Stimulated activated CD4-positive, alpha-beta T cell treated with anti-CD3 and anti-CD28 coated beads, Interleukin-12 subunit alpha, Interleukin-12 subunit beta, amount 100 ng/mL, for 24 hours (primary cell): ENCODE measurements around the gene GDI1.

ENCODE experiments used
- DNase-seq, 2 experiments: peaks; one replicate each; pipeline ENCODE4 v3.0.0-alpha.2; 2020; ENCODE audit warnings: low read depth in 2 of 2

Gene GDI1

DNA sequence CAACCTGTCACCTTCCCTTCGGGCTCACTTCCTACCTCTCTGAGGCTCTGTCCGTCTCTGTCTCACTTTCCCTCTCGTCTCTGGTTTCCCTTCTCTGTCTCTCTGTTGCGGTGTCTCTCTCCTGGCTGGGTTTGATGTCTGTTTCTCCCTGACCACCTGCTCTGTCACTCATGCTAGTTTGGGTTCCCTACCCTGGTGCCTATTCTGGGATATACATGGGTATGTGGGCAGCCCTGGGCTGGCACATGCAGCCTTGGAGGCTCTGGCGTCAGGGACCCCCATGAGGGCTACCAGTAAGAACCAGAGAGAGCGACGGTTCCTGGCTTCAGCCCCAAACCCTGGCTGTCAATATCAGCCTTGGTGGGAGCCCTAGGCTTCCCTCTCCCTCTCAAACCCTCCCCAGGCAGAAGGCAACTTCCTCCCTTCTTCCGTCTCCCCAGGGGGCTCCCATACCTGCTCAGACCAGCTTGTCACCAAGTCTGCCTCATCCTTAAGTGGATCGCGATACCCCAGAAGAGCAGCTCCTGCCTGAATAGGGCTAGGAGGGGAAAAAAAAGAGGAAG lies 28.2 kb upstream of the GDI1 start:
- no peak for DNase-seq

DNA sequence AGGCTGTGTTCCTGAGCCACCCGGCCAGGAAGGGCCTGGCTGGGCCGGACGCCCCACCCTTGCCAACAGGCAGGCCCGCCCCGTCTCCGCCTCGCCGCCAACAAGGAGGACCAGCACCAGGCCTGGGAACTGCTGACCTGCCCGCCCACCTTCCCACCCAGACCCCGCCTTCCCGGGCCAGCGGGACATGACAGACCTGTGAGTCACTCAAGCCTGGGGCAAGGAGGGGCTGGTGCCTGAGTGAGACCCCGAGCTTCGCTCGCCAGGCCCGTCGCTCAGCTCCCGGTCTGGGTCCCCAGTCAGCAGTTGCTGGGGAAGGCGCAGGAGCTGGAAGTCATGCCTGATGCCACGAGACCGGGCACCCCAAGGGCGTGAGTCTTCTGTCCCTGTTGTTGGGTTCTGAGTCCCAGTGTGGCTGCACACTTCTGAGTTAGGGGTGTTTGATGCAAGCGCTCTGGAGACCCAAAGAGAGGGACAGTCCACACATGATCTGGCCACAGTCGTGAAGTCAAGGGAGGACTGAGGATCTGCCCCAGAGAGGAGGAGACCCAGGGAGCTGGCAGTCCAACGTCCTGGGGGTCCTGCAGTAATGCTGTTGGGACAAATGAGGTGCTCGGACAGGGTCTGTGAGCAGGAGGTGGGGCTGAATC lies 27.6 kb upstream of the GDI1 start, which contains the start of gene DNASE1L1:
Gene DNASE1L1 (minus strand): TSS at position 33 of the 650 bp plus-strand sequence. CDS start 3,686 bp downstream, outside the sequence.
- DNase-seq: no peak

DNA sequence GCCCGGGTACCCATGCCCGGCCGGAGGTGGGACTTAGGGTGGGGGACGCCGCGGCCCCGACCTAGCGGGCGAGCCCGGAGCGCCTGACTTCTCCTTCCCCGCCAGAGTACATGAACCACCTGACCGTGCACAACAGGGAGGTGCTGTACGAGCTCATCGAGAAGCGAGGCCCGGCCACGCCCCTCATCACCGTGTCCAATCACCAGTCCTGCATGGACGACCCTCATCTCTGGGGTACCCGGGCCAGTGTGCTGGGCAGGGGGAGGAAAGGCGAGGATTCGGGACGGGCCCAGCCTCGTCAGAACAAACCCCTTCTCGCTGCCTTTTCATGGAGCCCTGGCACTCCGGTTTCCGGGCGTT lies 25.0 kb upstream of the GDI1 start:
- DNase-seq: peak in 1 of 2 experiments; percentile 40

DNA sequence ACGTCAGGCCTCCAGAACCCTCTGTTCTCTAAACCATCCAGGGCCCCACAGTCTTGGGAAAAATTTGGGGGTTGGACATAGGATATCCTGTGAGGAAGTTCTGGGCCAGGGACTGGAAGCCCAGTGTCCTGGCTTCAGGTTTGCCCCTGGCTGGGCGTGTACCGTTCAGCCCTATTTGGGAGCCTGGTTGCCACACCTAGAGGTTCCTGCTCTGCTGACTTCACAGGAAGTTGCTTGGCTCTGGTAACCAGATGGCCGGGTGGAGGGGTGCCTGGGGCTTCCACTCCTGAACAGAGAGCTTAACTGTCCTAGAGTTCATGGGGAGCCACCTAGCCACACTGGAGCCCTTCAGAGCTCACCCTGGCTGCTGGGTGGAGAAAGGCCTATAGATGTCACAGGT lies 24.5 kb upstream of the GDI1 start:
- no peak for DNase-seq

DNA sequence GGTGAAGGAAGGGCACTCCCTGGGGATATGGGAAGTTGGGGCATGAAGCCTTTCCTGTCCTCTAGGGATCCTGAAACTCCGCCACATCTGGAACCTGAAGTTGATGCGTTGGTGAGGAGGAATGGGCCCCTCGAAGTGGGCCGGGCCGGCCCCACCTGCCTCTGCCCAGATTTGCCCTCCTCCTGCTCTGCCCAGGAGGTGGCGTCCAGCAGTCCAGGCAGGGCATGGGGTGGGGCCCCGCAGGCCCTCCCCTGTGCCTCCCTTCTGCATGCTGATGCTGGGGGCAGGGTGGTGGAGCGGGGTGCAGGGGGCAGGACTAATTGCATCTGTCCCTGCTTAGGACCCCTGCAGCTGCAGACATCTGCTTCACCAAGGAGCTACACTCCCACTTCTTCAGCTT lies 23.8 kb upstream of the GDI1 start:
- no peak for DNase-seq

DNA sequence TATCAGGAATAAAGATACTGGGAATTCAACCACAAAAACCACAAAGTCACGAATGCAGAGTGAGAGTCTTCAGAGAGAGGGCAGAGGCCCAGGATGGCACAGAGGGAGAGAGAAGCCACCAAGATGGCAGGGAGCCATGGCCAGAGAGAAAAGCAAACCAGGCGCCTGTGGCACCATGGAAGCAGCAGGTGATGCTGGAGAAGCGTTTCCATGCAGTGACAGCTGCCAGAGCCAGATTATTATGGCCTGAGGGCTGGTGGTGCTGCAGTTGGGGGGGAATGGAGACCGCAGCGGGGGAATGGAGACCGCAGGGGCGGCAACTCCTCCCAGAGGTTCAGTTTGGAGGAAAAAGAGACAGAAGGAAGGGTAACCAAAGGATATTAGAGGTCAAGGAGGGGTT lies 19.8 kb upstream of the GDI1 start:
- DNase-seq: no peak

DNA sequence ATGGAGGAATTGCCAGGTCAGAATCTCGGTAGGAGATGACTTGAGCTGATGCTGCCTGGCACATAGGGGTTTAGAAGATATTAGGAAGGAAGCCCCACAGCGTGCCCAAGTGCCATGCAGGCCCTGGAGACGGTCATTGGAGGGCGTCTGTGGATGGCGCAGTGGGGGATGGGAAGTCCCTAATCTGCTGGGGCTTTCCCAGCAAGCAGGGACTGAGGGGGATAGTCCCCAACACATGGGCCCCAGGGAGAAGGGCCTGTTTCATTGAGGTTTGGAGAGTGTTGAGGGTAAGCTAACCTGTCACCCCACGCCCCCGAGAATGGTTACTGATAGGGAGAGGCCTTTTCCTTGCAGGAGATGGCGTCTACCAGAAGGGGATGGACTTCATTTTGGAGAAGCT lies 17.8 kb upstream of the GDI1 start:
- no peak for DNase-seq

DNA sequence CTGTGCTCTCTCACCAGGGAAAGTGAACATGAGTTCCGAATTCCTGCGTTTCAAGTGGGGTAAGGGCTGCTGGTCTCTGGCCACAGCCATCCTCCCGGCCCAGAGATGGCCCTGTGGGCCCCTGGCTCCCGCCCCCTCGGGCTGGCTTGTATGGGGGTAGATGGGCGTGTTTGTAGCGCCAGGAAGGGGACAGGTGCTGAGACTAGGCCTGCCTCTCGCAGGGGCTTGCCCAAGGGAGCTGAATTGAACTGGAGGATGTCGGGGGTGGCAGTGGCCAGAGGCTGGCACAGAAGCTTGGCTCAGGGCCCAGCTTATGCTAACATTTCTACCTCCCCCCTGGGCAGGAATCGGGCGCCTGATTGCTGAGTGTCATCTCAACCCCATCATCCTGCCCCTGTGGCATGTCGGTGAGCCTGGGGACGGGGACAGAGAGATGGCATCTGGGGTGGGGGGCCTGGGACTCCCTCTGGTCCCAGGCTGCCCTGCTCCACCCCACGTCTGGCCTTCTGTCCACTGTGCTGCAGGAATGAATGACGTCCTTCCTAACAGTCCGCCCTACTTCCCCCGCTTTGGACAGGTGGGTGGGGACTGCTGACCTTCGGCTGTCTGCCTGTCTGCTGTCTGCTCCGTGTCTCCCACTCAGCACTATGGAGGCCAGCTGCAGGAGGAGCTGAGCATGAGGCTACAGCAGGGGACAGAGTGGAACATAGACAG lies 17.1 kb upstream of the GDI1 start:
- DNase-seq: no peak

DNA sequence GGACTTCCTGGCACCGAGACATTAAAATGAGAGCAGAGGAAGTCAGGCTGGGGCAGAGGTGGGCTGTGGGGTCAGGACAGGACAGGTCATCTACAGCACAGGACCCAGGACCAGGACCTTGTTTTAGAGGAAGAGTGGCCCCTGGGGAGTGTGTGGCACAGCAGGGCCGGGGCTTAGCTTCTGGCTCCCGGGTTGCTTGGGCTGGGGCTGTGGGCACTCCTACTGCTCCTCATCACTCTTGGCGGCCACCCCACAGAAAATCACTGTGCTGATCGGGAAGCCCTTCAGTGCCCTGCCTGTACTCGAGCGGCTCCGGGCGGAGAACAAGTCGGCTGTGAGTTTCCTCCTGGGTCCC lies 16.6 kb upstream of the GDI1 start:
- DNase-seq: no peak

DNA sequence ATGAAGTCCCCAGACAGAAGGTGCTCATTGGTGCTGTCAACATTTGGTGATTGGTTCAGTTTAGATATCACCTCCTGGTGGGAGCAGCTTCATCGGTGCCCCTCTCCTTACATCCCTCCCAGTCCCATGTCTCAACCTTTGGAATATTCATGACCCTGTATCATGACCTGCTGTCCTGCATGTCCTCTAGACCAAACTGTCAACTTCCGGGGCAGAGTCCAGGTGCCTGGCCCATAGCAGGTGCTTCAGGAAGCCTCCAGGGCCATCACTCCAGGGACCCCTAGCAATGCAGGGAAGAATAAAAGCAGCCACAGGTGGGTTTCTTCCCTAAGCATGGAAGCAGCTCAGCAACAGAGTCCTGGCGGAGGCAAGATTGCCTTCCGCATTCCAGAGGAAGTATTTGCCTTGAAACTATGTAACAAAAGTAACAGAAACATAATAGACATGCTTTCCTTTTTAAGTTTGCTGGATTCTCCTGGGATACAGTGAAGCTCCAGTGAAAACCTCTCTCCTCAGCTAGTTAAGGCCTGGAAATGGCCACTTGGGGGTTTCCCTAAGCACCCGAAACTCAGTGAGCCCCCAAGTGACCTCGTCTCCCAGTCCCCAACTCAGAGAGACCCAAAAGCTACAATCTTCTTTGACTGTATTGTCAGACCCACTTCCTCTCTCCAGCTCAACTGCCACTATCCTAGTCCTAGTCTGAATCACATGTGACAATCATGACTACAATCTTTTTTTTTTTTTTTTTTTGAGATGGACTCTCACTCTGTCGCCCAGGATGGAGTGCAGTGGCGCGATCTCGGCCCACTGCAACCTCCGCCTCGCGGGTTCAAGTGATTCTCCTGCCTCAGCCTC lies 9.8 kb upstream of the GDI1 start:
- no peak for DNase-seq

DNA sequence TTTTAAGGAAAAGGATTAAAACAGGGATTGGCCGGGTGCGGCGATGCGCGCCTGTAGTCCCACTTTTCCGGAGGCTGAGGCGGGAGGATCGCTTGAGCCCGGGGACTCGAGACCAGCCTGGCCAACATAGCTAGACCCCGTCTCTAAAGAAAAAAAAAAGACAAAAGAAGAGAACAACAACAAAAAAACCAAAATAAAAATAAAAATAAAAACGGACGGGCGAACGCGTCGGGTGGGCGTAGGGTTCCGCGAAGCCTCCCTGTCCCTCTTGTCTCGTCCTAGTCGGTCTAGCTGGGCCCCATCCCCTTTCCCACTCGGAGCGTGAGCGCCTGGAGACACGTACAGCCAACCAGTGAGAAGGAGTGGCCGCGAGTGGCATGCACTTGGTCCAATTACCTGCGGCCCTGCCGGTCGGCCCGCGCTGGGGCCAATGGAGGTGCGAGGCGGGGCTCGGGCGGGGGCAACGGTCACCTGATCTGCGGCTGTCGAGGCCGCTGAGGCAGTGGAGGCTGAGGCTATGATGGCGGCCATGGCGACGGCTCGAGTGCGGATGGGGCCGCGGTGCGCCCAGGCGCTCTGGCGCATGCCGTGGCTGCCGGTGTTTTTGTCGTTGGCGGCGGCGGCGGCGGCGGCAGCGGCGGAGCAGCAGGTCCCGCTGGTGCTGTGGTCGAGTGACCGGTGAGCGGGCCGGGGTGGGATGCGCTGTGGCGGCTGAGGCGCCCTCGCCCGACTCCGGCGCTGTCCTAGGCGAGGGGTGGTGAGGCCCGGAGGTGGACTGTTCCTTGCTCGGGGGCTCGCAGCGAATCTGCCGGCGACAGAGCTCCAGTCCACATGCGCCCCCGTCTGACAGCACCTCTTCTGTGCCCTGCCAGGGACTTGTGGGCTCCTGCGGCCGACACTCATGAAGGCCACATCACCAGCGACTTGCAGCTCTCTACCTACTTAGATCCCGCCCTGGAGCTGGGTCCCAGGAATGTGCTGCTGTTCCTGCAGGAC lies 8.5 kb upstream of the GDI1 start, which contains the start of gene ATP6AP1:
Gene ATP6AP1 (plus strand): TSS at position 502 of the 996 bp plus-strand sequence. CDS start 16 bp downstream, at position 518.
- DNase-seq: peak; percentile 70 to 84

DNA sequence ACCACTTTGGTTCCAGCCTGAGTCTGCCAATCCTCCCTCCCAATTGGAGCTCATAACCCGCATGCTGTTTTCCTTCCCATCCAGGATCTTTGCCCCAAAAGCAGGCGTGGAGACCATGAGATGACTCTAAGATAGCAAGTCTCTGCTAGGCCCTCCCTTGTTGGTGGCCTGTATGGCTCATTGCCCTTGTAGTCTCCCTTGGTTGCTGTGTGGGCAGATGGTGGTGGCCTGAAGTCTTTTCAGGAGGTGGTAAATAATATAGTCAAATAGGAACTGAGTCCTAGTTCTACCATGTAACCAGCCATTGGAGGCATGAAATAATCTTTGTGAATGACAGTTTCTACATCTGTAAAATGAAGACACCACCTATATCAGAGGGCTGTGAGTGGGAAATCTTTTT lies 7.2 kb upstream of the GDI1 start:
- DNase-seq: no peak

DNA sequence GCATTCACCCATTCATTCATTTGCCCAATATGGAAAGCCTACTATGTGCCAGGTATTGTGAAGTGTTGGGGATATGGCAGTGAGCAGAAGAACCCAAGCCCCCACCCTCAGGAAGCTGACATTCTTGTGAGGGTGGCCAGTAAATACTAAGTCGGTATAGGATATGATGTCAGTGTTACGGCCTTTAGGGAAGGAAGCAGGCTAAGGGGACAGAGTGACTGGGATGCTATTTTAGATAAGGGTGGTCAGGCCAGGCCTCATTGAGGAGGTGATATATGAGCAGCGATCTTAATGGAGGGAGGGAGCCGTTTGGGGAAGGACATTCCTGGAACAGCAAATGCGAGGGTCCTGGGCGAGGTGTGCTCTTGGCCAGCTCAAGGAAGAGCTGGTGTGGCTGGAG lies 6.5 kb upstream of the GDI1 start:
- no peak for DNase-seq

DNA sequence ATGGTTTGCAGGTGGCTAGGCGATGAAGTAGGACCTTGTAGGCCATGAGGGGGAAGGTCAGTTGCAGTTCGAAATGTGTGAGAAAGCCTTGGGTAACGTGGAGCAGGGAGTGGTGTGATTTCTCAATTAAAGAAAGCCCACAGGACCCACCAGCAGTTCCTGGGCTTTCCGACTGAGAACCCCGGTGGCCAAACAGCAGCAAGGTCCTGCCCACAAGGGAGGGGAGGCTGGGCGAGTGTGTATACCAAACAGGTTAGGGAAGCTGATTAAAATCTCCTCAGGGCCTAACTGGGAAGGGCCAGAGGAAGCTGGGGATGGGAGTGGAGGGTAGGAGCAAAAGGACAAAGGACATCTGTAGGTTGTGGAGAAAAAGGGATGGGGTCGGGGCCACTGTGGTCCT lies 6.0 kb upstream of the GDI1 start:
- no peak for DNase-seq

DNA sequence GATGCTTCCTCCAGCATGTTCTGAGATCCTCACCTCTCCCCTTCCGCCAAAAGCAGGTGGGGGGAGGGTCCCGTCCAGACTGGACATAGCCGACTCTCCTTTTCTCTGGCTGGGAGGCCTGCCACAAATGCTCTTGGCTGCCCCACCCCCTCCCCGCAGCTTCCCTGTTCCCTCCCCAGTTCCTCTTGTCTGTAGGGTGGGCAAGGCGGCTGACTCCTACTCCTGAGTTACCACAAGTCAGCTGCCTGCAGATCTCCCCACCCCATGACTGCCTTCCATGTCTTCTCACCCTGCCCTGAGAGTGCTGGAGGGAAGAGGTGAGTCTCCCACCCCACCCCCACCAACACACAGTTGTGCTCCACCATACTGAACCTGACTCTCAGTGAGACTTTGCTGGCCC lies 5.6 kb upstream of the GDI1 start:
- no peak for DNase-seq

DNA sequence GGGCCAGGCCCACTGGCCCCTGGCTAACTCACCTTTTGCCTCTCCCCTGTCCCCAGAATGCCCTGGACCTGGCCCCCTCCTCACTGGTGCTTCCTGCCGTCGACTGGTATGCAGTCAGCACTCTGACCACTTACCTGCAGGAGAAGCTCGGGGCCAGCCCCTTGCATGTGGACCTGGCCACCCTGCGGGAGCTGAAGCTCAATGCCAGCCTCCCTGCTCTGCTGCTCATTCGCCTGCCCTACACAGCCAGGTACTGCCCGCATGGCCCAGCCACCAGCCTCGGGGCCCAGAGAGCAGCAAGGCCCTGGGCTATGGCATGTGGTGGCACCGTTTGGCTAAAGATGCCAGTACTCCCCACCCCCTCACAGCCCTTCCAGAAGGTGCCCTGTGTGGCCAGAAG lies 4.7 kb upstream of the GDI1 start:
- no peak for DNase-seq

DNA sequence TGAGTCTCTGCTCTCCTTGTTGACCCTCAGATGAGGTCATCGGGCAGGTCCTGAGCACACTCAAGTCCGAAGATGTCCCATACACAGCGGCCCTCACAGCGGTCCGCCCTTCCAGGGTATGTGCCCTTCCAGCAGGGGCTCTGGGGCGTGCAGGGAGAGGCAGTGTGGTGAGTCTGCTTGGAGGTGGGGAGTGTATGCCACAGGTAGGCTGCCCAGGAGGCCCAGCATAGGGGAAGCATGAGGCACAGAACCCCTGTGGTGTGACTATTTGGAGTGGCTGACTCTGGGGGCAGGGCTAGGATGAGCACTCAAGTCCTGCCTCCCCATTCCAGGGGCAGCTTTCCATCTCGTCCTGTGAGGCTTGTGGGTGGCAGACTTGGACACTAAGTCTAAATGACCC lies 3.3 kb upstream of the GDI1 start:
- DNase-seq: no peak

DNA sequence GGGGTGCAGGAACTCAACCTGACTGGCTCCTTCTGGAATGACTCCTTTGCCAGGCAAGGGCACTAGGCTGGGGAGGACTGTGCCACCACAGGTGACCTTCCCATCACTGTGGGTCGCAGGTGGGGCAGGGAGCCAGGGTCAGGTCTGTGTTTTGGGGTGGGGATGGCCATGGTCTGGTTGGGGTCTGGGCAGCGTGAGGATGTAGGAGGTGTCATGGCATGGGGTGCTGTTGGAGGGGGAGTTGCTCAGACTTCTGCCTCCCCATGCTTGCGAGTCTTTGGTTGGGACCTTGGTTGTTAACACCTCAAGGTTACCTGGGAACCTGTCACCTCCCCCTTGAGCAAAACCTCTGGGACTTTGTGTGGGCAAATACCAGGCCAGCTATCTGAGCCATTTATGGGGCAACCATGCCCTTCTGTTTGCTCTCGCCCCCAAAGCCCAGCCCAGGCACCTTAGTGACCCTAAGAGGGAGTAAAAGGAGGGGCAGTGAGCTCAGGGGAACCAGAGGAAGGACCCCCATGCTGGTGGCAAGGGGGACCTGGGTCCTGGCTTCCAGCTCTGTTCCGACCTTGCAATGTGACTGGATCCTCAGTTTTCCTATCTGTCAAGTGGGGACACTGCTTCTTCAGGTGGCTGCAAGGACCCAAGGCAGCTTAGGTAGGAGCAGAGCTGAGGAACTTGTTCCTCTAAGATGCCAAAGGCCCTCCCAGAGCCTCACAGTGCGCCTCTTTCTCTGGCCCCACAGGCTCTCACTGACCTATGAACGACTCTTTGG lies 2.4 kb upstream of the GDI1 start:
- no peak for DNase-seq

DNA sequence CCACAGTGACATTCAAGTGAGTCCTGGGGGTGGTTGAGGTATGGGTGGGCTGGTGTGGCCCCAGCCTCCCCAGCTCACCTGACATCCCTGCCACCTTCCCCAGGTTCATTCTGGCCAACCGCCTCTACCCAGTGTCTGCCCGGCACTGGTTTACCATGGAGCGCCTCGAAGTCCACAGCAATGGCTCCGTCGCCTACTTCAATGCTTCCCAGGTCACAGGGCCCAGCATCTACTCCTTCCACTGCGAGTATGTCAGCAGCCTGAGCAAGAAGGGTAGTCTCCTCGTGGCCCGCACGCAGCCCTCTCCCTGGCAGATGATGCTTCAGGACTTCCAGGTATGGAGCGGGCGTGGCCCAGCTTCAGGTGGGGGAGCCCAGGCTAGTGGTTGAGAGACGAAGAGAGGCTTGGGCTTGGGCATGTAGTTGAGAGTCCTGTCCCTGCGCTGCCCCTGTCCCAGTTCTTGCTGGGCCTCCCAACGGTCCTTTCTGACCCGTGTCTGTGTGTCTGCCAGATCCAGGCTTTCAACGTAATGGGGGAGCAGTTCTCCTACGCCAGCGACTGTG lies 1.7 kb upstream of the GDI1 start:
- DNase-seq: no peak

DNA sequence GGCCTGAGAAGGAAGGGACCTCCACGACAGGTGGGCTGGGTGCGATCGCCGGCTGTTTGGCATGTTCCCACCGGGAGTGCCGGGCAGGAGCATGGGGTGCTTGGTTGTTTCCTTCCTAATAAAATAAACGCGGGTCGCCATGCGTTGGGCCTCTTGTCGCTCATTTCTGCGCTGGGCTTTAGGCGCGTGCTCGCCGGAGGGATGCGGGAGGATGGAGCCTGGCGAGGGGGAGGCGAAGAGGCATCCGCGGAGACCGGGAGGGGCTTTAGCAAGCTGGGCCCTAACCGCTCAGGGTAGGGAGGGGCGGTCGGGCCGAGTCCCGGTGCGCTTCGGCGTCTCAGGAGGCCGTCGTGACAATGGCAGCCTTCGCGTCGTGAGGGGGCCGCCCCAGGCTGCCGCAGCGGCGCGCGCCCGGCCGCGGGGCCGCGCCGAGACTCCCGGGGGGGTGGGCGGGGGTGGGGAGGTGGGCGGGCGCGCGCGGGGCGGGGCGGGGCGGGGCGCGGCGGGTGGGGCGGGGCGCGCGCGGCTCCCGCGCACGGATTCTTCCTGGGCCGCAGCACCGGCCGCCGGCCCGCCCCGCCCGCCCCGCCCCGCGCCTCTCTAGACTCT lies 476 bp upstream of the GDI1 start:
- DNase-seq: no peak
